Immature natural killer cell (primary cell): ENCODE data around the gene SCD5. TPM values are rescaled to one million over a fixed set of nuclear protein-coding genes. Genes with fewer than 3 reads are reported as not detected.

Experiments used
- DNase-seq, 3 donors: peaks; one replicate each; pipeline ENCODE4 v3.0.0; 2022; ENCODE audit warnings: mixed read lengths in 1 of 3
- H3K27ac Mint-ChIP-seq, 6 donors: one replicate each; pipeline ENCODE4 v1.8.0; 2020; ENCODE audit warnings: mixed read lengths in 6 of 6, mild to moderate bottlenecking in 5 of 6, inconsistent platforms in 4 of 6, moderate library complexity in 3 of 6
- H3K27me3 Mint-ChIP-seq, 3 donors: one replicate each; pipeline ENCODE4 v1.8.0; 2020 to 2021; ENCODE audit warnings: low read depth in 3 of 3, mild to moderate bottlenecking in 3 of 3, mixed read lengths in 3 of 3, moderate library complexity in 3 of 3, inconsistent platforms in 1 of 3
- H3K36me3 Mint-ChIP-seq, 3 donors: one replicate each; pipeline ENCODE4 v1.8.0; 2020; ENCODE audit warnings: mixed read lengths in 3 of 3, inconsistent platforms in 2 of 3, mild to moderate bottlenecking in 2 of 3
- H3K4me1 Mint-ChIP-seq, 2 donors: one replicate each; pipeline ENCODE4 v1.8.0; 2020; ENCODE audit warnings: inconsistent platforms in 2 of 2, mild to moderate bottlenecking in 2 of 2, mixed read lengths in 2 of 2, moderate library complexity in 1 of 2
- H3K4me3 Mint-ChIP-seq, 5 donors: one replicate each; pipeline ENCODE4 v1.8.0; 2020; ENCODE audit warnings: mild to moderate bottlenecking in 5 of 5, mixed read lengths in 5 of 5, inconsistent platforms in 3 of 5, moderate library complexity in 3 of 5
- H3K9me3 Mint-ChIP-seq, 6 donors: one replicate each; pipeline ENCODE4 v1.8.0; 2020; ENCODE audit warnings: mild to moderate bottlenecking in 6 of 6, mixed read lengths in 6 of 6, inconsistent platforms in 4 of 6, moderate library complexity in 3 of 6
- polyA plus RNA-seq, 3 donors: library from polyadenylated mRNA; unstranded; fragments of 300-500 nt; fragmentation: Illumina TruSeq; gene quantifications; one replicate each; pipeline ENCODE4 v1.2.3, GENCODE V29; 2021

The SCD5 gene
- polyA plus RNA-seq, 3 donors from 2014 or later: 4.6 to 16.1 (median 11.3) TPM

- Mint-ChIP-seq H3K9me3 (no peaks in the 10 kb centered on the region), H3K27me3 (peaks cover 0 to 5% (median 0%) of the 10 kb centered on the region in 3 donors), H3K36me3 (peaks cover 0 to 1% (median 0%) of the 10 kb centered on the region in 3 donors), H3K27ac (no peak overlapping the region), H3K4me1 (peaks cover 0 to 2% of the 10 kb centered on the region in 2 donors), H3K4me3 (no peak overlapping the region)
- DNase-seq: no peak
These were observed 11.6 kb upstream of the SCD5 start for GRCh38 chr4:82810176-82810575.

GRCh38 chr4:82809619-82810018 is 11.0 kb upstream of the SCD5 start:
- H3K27me3 Mint-ChIP-seq: peaks cover 0 to 5% (median 0%) of the 10 kb centered on the region in 3 donors
- H3K9me3 Mint-ChIP-seq: no peaks in the 10 kb centered on the region
- H3K4me3 Mint-ChIP-seq: no peak overlapping the region
- no peak overlapping the region for H3K27ac Mint-ChIP-seq
- H3K4me1 Mint-ChIP-seq: peaks cover 0 to 2% of the 10 kb centered on the region in 2 donors
- H3K36me3 Mint-ChIP-seq: no peaks in the 10 kb centered on the region
- DNase-seq: no peak

- no peak for DNase-seq
- Mint-ChIP-seq H3K36me3 (no peaks in the 10 kb centered on the region), H3K27ac (no peak overlapping the region), H3K4me1 (peaks cover 9 to 11% of the 10 kb centered on the region in 2 donors), H3K27me3 (peaks cover 2 to 8% (median 6%) of the 10 kb centered on the region in 3 donors), H3K4me3 (no peak overlapping the region), H3K9me3 (no peaks in the 10 kb centered on the region)
These were observed 5.2 kb upstream of the SCD5 start for GRCh38 chr4:82803746-82804145.

- peaks cover 9 to 11% of the 10 kb centered on the region in 2 donors for H3K4me1 Mint-ChIP-seq
- DNase-seq: no peak
- no peaks in the 10 kb centered on the region for H3K36me3 Mint-ChIP-seq
- H3K27ac Mint-ChIP-seq: no peak overlapping the region
- peaks cover 2 to 8% (median 6%) of the 10 kb centered on the region in 3 donors for H3K27me3 Mint-ChIP-seq
- H3K4me3 Mint-ChIP-seq: no peak overlapping the region
- H3K9me3 Mint-ChIP-seq: no peaks in the 10 kb centered on the region
These were observed 4.3 kb upstream of the SCD5 start for GRCh38 chr4:82802911-82803310.

- Mint-ChIP-seq H3K27me3 (peaks cover 4 to 8% (median 6%) of the 10 kb centered on the region in 3 donors), H3K4me1 (peaks cover 16 to 17% of the 10 kb centered on the region in 2 donors), H3K4me3 (no peak overlapping the region), H3K27ac (no peak overlapping the region), H3K36me3 (no peaks in the 10 kb centered on the region), H3K9me3 (no peaks in the 10 kb centered on the region)
- no peak for DNase-seq
These were observed 3.4 kb upstream of the SCD5 start for GRCh38 chr4:82801910-82802521.

- peak overlapping the region; percentile 81 to 91 (median 87) for H3K4me3 Mint-ChIP-seq
- H3K4me1 Mint-ChIP-seq: peaks cover 22 to 24% of the 10 kb centered on the region in 2 donors
- peak overlapping the region in 5 of 6 donors; percentile 15 to 75 (median 31) for H3K27ac Mint-ChIP-seq
- no peaks in the 10 kb centered on the region for H3K36me3 Mint-ChIP-seq
- peaks cover 4 to 7% (median 6%) of the 10 kb centered on the region in 3 donors for H3K27me3 Mint-ChIP-seq
- H3K9me3 Mint-ChIP-seq: no peaks in the 10 kb centered on the region
- peak in 2 of 3 donors; percentile 1 to 5 for DNase-seq
These were observed 648 bp upstream of the SCD5 start for GRCh38 chr4:82799006-82799881.

GRCh38 chr4:82797405-82798111 is 1.0 kb downstream of the SCD5 start:
- H3K4me3 Mint-ChIP-seq: peak overlapping the region; percentile 85 to 90 (median 86)
- peaks cover 4 to 7% (median 6%) of the 10 kb centered on the region in 3 donors for H3K27me3 Mint-ChIP-seq
- peak; percentile 9 to 24 (median 12) for DNase-seq
- H3K4me1 Mint-ChIP-seq: peaks cover 22 to 24% of the 10 kb centered on the region in 2 donors
- H3K36me3 Mint-ChIP-seq: no peaks in the 10 kb centered on the region
- no peaks in the 10 kb centered on the region for H3K9me3 Mint-ChIP-seq
- peak overlapping the region in 2 of 6 donors; percentile 36 to 53 for H3K27ac Mint-ChIP-seq

- Mint-ChIP-seq H3K27me3 (peaks cover 4 to 7% (median 6%) of the 10 kb centered on the region in 3 donors), H3K4me1 (peaks cover 22 to 24% of the 10 kb centered on the region in 2 donors), H3K27ac (peak overlapping the region in 2 of 6 donors; percentile 36 to 49), H3K36me3 (no peaks in the 10 kb centered on the region), H3K9me3 (no peaks in the 10 kb centered on the region), H3K4me3 (peak overlapping the region; percentile 85 to 90 (median 86))
- DNase-seq: no peak
These were observed 1.6 kb downstream of the SCD5 start for GRCh38 chr4:82797040-82797404.

- Mint-ChIP-seq H3K4me3 (no peak overlapping the region), H3K27ac (no peak overlapping the region), H3K4me1 (peaks cover 11 to 18% of the 10 kb centered on the region in 2 donors), H3K36me3 (no peaks in the 10 kb centered on the region), H3K27me3 (peaks cover 2% of the 10 kb centered on the region in 3 donors), H3K9me3 (no peaks in the 10 kb centered on the region)
- DNase-seq: no peak
These were observed 5.5 kb downstream of the SCD5 start for GRCh38 chr4:82792912-82793649.

GRCh38 chr4:82791179-82791578 is 7.4 kb downstream of the SCD5 start:
- no peaks in the 10 kb centered on the region for H3K36me3 Mint-ChIP-seq
- DNase-seq: no peak
- H3K27ac Mint-ChIP-seq: no peak overlapping the region
- peaks cover 0 to 2% (median 0%) of the 10 kb centered on the region in 3 donors for H3K27me3 Mint-ChIP-seq
- no peak overlapping the region for H3K4me3 Mint-ChIP-seq
- no peaks in the 10 kb centered on the region for H3K9me3 Mint-ChIP-seq
- peaks cover 0 to 2% of the 10 kb centered on the region in 2 donors for H3K4me1 Mint-ChIP-seq

- H3K27me3 Mint-ChIP-seq: peaks cover 0 to 2% (median 0%) of the 10 kb centered on the region in 3 donors
- no peaks in the 10 kb centered on the region for H3K9me3 Mint-ChIP-seq
- H3K27ac Mint-ChIP-seq: no peak overlapping the region
- H3K36me3 Mint-ChIP-seq: no peaks in the 10 kb centered on the region
- H3K4me3 Mint-ChIP-seq: no peak overlapping the region
- H3K4me1 Mint-ChIP-seq: peaks cover 0 to 2% of the 10 kb centered on the region in 2 donors
- no peak for DNase-seq
These were observed 8.4 kb downstream of the SCD5 start for GRCh38 chr4:82790060-82790660.

- Mint-ChIP-seq H3K27me3 (peaks cover 0 to 2% (median 0%) of the 10 kb centered on the region in 3 donors), H3K36me3 (no peaks in the 10 kb centered on the region), H3K27ac (no peak overlapping the region), H3K4me3 (no peak overlapping the region), H3K4me1 (peaks cover 0 to 2% of the 10 kb centered on the region in 2 donors), H3K9me3 (no peaks in the 10 kb centered on the region)
- DNase-seq: no peak
These were observed 9.4 kb downstream of the SCD5 start for GRCh38 chr4:82789025-82789776.
